ENCODE measurements around the gene TMEM236.

- no peak for TF ChIP-seq CTCF (IDR thresholded peaks at IDR 0.05 in 2 of 3, conservative IDR thresholded peaks at IDR 0.05 in 1 of 3; ENCODE audit: borderline replicate concordance in 1 of 3, insufficient read depth in 1 of 3, low read depth in 2 of 3, low read length in 2 of 3)
- TF ChIP-seq, protein P1, sequence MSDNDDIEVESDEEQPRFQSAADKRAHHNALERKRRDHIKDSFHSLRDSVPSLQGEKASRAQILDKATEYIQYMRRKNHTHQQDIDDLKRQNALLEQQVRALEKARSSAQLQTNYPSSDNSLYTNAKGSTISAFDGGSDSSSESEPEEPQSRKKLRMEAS (IDR thresholded peaks at IDR 0.05): no peak
- no peak for TF ChIP-seq SRF (IDR thresholded peaks at IDR 0.05; ENCODE audit: low read depth)
- no peak for TF ChIP-seq SP1 (IDR thresholded peaks at IDR 0.05; ENCODE audit: low read depth)
- TF ChIP-seq EZH2 (IDR thresholded peaks at IDR 0.05): no peak
- TF ChIP-seq POLR2A (IDR thresholded peaks at IDR 0.05; ENCODE audit: borderline replicate concordance, extremely low read depth, insufficient read depth, insufficient read length): no peak
- TF ChIP-seq, protein P2, sequence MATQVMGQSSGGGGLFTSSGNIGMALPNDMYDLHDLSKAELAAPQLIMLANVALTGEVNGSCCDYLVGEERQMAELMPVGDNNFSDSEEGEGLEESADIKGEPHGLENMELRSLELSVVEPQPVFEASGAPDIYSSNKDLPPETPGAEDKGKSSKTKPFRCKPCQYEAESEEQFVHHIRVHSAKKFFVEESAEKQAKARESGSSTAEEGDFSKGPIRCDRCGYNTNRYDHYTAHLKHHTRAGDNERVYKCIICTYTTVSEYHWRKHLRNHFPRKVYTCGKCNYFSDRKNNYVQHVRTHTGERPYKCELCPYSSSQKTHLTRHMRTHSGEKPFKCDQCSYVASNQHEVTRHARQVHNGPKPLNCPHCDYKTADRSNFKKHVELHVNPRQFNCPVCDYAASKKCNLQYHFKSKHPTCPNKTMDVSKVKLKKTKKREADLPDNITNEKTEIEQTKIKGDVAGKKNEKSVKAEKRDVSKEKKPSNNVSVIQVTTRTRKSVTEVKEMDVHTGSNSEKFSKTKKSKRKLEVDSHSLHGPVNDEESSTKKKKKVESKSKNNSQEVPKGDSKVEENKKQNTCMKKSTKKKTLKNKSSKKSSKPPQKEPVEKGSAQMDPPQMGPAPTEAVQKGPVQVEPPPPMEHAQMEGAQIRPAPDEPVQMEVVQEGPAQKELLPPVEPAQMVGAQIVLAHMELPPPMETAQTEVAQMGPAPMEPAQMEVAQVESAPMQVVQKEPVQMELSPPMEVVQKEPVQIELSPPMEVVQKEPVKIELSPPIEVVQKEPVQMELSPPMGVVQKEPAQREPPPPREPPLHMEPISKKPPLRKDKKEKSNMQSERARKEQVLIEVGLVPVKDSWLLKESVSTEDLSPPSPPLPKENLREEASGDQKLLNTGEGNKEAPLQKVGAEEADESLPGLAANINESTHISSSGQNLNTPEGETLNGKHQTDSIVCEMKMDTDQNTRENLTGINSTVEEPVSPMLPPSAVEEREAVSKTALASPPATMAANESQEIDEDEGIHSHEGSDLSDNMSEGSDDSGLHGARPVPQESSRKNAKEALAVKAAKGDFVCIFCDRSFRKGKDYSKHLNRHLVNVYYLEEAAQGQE (IDR thresholded peaks at IDR 0.05; ENCODE audit: low read depth): no peak
- no peak for TF ChIP-seq POLR2AphosphoS5 (IDR thresholded peaks at IDR 0.05; ENCODE audit: low read depth, low read length)
Observed at GRCh38 chr10:17743437-17743836, 8.6 kb upstream of the TMEM236 start.

Measured in HCT116 (cell line).